ENCODE results near the gene TRPC6.

The TRPC6 gene

DNA sequence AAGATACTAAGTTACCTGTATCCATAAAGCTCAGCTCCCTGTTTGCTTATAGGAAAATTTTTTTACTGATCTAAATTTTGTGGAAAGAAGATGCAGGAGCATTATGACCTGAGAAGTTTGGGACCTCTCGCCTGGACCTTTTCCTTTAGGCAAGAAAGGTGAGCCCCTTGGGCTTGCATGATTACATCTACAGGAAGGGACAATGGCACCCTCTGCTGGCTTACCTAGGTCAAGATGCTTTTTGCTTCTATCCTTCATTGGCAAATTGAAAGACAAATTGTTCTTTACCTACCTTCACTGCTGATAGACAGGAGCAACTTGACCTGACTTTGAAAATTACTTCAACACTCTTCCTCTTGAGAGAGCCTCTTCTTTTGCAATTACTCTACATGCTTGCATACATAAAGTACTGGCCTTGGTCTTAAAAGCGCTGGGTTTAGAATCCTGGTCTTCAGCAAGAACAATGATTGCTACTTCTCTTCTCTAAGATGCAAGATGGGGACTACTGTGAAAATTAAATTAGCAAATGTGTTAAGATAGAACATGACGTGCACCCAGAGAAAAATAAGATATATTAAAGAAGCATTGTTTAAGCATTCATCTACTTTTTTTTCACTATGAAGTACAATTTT, 147.2 kb downstream of the TRPC6 start:
- Histone ChIP-seq H3K27me3 (replicated peaks) (no peaks in the 10 kb centered on the region), H3K4me3 (ENCODE audit: low read depth, low read length) (no peak overlapping the region), H3K36me3 (replicated peaks) (no peaks in the 10 kb centered on the region), H3K27ac (no peak overlapping the region)
- DNase-seq, result peak; percentile 45
- TF ChIP-seq, protein P1, sequence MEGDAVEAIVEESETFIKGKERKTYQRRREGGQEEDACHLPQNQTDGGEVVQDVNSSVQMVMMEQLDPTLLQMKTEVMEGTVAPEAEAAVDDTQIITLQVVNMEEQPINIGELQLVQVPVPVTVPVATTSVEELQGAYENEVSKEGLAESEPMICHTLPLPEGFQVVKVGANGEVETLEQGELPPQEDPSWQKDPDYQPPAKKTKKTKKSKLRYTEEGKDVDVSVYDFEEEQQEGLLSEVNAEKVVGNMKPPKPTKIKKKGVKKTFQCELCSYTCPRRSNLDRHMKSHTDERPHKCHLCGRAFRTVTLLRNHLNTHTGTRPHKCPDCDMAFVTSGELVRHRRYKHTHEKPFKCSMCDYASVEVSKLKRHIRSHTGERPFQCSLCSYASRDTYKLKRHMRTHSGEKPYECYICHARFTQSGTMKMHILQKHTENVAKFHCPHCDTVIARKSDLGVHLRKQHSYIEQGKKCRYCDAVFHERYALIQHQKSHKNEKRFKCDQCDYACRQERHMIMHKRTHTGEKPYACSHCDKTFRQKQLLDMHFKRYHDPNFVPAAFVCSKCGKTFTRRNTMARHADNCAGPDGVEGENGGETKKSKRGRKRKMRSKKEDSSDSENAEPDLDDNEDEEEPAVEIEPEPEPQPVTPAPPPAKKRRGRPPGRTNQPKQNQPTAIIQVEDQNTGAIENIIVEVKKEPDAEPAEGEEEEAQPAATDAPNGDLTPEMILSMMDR (IDR thresholded peaks at IDR 0.05; ENCODE audit: low read depth, low read length, missing control alignments), result peak; percentile 88
- in situ Hi-C loops (cut with HindIII; ENCODE audit: low pct_ligation_motif_present, low sequenced_read_pairs), result no loop called here

DNA sequence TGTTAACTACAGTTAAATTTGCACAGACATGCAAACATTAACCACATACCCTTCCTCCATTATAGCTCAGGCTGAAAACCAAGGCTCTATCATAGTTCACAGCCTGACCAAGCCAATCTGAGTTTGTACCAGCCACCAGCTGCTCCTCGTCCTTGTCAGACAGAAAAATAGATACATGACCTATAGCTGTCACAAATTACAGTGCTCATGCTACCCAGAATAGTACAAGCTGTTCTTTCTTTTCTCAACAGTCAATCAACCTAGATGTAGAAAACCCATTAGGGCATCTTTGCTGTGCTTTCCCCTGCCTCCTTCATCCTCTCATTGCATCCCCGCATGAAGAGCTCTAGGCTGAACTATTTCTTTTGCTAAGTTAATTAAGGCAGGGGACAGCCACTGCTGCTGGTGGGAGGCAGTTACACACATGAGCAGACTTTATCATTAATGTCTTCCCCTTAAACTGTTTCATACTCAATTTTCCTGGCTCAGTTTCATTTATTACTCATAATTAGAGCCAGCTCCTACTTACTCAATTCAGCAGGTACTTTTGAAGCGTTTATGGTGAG, 148.3 kb downstream of the TRPC6 start:
- no peak overlapping the region for H3K4me3 ChIP-seq (ENCODE audit: low read depth, low read length)
- no peaks in the 10 kb centered on the region for H3K27me3 ChIP-seq (replicated peaks)
- H3K27ac ChIP-seq, result no peak overlapping the region
- no peaks in the 10 kb centered on the region for H3K36me3 ChIP-seq (replicated peaks)
- TF ChIP-seq, protein P1 (IDR thresholded peaks at IDR 0.05; ENCODE audit: low read depth, low read length, missing control alignments), result no peak
- in situ Hi-C loops (cut with HindIII; ENCODE audit: low pct_ligation_motif_present, low sequenced_read_pairs), result no loop called here
- no peak for DNase-seq

DNA sequence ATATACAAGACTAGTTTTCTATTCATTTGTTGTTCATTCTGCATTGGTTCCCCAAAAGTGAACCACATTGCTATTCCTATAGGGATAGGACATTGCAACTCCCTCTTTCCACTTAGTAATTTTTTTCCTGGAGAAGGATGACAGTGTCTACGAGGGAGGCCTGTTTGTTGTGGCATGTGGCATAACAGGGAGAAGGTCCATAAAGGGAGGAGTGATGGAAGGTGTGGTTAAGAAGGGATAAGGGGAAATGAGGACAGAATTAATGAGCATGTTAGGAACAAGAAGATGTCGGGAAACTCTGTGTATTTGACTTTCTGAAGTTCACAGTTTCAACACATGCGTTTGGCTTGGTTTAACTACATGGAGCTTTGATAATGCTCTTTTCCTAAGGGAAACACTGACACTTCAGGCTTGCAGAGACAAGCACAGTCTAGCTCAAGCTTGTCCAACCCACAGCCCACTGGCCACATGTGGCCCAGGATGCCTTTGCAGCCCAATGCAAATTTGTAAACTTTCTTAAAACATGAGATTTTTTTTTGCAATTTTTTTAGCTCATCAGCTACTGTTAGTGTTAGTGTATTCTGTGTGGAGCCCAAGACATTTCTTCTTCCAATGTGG, 149.7 kb downstream of the TRPC6 start:
- in situ Hi-C loops (cut with HindIII; ENCODE audit: low pct_ligation_motif_present, low sequenced_read_pairs), result no loop called here
- DNase-seq, result no peak
- no peaks in the 10 kb centered on the region for H3K27me3 ChIP-seq (replicated peaks)
- no peaks in the 10 kb centered on the region for H3K36me3 ChIP-seq (replicated peaks)
- H3K4me3 ChIP-seq (ENCODE audit: low read depth, low read length), result no peak overlapping the region
- no peak overlapping the region for H3K27ac ChIP-seq
- TF ChIP-seq, protein P1 (IDR thresholded peaks at IDR 0.05; ENCODE audit: low read depth, low read length, missing control alignments), result no peak

DNA sequence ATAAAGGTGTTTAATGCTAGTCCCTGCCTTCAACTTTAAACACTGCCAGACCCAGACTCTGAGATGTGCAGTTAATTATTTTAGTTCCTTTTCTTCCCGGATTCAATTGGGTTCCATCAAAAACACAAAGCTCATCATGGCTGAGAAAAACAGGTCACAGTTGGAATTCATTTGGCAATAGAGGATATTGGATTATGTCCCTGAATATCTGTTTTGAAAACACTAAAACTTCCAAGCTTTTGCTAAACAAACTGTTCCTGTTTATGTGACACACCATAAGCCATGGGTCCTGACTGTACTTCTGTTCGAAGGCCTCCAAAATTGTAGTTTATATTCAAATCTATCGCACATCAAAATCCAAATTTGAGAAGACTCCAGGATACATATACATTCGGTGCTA, 150.7 kb downstream of the TRPC6 start:
- TF ChIP-seq, protein P1 (IDR thresholded peaks at IDR 0.05; ENCODE audit: low read depth, low read length, missing control alignments), result no peak
- Histone ChIP-seq H3K27me3 (replicated peaks) (no peaks in the 10 kb centered on the region), H3K4me3 (ENCODE audit: low read depth, low read length) (no peak overlapping the region), H3K27ac (no peak overlapping the region), H3K36me3 (replicated peaks) (no peaks in the 10 kb centered on the region)
- no peak for DNase-seq
- in situ Hi-C loops (cut with HindIII; ENCODE audit: low pct_ligation_motif_present, low sequenced_read_pairs), result no loop called here

DNA sequence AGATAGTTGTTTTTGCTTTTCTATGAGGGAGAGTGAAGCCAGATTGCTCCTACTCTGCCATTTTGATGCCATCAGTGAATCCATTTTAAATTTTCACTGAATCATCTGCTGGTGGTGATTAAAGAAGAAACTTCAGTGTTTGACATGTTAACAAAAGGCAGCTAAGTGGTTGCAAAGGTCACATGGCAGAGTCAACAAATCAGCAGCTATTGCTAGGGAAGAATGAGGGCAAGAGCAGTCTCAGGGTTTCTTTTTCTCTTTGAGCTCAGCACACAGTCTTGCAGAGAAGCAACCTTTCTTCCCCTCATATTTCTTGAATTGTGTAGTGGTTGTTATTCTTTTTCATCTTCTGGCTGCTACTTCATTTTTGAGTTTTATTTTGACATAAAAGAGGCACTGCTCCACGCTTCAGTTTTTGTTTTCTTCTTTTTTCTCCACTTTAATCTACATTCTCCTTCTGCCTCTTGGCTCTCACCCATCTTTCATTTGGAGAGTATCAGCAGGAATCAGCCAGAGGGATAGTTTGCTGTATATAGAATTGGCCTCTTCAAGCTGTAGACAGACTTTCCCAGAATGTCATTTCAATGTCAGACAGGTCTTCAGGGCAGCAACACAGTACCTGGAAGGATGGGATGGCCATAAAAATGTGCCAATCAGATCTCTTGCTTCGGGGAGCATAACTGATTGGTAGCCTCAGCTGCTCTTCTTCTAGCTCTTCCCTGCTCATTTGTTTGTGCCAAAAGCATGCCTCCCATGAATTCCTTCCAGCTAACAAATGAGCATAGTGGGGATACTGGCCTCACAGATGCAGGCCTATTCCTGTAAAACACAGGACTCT, 153.9 kb downstream of the TRPC6 start:
- Histone ChIP-seq H3K4me3 (ENCODE audit: low read depth, low read length) (no peak overlapping the region), H3K27me3 (replicated peaks) (no peaks in the 10 kb centered on the region), H3K27ac (no peak overlapping the region), H3K36me3 (replicated peaks) (no peaks in the 10 kb centered on the region)
- in situ Hi-C loops (cut with HindIII; ENCODE audit: low pct_ligation_motif_present, low sequenced_read_pairs), result no loop called here
- TF ChIP-seq, protein P1 (IDR thresholded peaks at IDR 0.05; ENCODE audit: low read depth, low read length, missing control alignments), result no peak
- DNase-seq, result no peak
